CD4-positive, alpha-beta T cell treated with Interferon alpha-2 for 1 hour (primary cell): ENCODE data around the gene BRD3.

Experiments
- DNase-seq, 2 donors: peaks; one replicate each; pipeline ENCODE4 v3.0.0-alpha.2; 2020 to 2022

Gene BRD3

GRCh38 chr9:134035041-134036039, 32.5 kb downstream of the BRD3 start:
- no peak for DNase-seq

DNA sequence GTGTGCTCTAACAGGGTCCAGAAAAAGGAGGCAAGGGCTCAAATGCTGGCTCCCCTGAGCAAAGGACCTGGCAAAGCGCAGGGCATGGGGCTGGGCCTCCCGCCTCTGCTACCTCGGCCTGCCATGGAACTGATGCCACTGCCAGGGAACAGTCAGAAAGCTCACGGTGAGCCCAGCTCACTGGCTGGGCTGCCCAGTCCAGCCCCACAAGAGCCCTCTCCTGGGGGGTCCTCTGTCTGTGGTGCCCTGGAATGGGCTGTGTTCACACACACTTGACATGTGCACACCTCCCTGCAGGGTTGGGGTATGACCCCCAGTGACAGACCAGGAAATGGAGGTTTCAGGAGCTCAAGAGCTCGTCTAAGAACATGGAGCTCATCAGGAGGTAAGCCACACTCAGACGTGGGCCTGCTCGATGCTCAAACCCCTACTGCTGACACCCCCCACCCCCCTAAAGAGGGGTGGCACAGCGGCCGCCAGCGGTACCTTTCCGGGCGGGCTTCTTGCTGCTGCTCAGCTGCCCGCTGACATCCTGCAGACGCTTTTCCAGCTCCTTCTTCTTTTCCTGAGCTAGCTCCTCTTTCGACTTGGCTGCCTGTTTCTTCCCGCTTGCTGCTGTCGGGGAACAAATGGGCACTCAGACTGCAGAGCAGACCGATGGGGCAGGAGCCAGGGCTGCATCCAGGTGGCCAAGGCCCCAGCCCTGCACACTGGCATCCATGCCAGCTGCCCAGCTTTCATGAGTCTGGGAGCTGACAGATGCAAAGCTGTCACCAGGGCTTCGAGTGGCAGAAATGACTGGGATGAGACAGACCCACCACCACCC, 33.4 kb downstream of the BRD3 start:
- no peak for DNase-seq

DNA sequence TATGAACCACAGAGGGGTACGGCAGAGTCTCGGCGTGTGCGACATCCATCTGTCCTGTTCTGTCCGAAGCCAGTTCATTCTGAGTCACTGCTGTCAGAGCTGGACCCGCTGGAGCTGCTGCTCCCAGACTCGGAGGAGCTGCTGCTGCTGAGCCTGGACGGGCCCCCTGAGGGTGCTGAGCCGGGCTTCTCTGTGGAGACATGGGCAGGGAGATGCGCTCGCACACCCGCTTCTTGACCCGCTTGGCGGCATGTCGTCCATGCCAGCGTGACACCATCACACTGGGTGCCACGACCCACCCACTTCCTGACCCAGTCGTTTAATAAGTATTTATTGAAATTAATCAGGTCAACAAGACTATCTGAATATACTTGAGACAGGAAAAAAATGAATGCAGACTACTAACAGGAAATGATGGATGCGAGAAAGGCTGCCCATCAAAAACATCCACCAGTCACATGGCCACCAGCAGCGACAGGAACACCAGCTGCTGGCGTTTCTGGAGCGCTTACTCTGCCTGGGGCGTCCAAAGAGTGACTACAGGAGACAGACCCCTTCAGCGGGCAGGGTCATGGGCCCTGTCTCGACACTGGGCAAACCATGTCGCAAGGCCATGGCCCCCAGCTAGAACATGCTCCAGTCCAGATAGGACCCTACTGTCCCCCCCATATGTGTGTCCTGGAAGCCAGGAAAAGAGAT, 34.2 kb downstream of the BRD3 start:
- DNase-seq: no peak

DNA sequence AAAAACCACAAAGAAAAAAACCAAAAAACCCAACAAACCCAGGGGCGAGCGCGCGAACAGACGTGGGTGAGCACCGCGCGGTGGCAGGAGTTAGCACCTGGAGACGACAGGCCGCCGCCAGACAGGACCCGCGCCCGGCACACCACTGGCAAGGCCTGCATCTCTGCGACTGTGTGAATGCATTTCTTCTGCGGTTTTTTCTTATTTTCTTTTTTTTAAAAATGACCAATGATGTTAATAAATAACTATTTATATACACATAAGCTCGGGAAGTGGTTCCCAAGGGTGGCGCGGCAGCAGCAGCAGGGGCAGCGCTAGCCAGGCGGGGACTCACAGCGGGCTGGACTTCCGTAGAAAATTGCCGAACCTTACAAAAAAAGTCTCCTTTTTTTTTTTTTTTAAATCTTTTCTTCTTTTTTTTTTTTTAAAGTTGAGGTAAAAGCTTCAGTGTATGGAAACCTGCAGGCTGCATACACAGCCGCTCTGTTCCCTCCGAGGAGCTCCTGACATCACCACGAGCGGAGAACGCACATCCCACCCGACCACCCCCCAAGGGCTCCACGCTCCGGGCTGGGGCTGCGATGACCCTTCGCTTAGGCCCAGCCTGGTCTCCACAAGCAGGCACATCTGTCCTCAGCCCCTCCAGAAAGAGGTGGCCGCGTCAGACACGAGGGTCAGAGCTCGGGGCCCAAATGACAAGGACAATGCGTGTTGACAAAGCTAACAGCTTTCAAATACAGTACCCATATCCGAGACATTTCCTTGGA, 35.2 kb downstream of the BRD3 start:
- DNase-seq: no peak

- DNase-seq: no peak
Measured at GRCh38 chr9:134031783-134032182, 36.0 kb downstream of the BRD3 start.

DNA sequence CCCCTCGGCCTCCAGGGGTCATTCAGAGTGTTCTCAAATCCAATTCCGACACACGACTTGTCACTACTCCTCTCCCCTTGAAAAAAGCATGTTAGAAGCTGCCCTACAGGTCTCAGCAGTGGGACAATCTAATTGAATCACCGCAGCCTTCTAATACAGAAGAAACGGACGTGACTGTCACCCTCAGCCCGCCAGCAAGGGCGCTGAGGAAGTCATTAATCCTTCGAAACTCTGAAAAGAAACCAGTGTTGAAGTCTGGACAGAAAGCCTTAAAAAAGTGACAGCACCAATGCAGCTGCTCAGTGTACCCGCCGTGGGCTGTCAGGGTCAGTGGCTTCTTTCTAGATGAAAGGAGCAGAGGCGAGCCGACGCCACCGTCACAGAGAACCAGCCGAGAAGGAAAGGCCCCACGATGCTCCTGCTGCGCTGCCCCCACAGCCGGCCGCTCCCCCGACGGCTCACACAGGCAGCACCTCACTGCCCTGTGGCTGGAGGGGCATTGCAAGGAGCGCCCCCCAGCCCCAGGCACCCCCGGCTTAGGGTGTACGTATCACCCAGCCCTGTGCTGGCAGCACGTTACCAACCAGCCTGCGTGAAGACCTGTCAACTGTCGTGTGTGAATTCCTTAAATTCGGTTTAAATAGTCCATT, 36.9 kb downstream of the BRD3 start:
- DNase-seq: no peak

DNA sequence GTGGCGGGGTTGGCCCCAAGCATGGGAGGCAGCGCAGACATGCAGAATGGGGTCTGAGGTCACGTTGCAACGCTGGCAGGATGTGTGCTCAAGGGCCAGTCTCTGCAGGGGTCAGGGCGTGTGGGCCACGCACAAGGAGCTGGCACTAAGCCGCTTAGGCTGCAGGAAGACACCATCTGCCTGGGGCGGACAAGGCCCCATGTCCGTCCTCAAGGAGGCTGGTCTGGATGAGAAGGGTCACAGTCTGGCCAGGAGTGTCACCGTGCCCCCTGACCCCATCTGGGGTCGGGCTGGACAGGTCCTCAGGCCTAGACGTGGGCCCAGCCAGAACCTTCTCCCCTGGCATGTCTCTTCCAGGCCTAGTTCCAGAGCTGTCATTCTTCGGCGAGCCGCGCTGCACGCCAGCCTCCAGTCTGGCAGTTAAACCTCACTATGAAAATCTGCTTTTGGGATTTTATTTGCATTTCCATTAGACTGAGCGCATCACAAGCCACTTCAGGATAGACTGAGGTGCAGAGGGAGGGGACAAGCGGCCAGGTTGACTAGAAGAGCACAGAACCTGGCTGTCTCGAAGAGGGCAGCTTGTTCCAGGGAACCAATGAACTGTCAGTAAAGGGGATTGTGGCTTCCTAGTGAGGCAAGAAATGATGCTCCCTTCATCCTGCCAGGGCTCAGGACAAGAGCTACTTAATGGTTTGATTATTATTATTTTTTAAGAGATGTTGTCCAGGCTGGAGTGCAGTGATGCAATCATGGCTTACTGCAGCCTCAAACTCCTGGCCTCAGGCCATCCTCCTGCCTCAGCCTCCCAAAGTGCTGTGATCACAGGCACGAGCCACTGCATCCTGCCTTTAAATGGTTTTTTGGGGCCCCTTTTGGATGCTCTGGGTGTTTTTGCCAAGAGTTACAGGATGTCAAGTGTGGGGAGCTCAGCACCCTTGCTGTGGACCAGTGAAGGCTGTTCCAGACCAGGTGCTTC, 38.3 kb downstream of the BRD3 start:
- no peak for DNase-seq

DNA sequence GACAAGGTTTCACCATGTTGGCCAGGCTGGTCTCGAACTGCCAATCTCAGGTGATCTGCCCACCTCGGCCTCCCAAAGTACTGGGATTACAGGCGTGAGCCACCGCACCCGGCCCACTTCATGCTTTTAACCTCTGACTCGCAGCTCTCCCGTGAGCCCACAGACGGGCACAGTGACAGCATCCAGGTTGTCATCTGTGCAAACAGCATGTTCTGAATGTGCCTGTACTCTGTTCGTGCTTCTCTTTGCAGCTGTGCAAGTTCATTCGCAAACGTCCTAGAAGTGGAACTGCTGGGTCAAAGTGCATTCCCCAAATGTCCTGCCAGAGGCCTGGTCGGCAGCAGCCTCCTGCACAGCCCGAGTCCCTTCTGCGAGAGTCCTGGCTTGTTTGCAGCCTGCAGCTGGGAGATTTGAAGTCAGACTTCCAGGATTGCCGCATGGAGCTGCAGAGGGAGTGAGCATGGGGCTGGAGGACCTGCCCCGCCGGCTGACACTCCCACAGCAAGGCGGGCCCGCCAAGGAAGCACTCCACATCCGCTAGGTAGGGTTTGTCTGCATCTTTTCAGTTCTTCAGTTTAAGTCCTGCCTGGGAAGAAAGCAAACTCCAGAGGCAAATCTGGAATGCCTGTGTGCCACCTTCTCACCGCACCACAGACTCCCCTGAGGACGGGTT, 39.1 kb downstream of the BRD3 start:
- no peak for DNase-seq

GRCh38 chr9:134028076-134028475, 39.8 kb downstream of the BRD3 start:
- no peak for DNase-seq

DNA sequence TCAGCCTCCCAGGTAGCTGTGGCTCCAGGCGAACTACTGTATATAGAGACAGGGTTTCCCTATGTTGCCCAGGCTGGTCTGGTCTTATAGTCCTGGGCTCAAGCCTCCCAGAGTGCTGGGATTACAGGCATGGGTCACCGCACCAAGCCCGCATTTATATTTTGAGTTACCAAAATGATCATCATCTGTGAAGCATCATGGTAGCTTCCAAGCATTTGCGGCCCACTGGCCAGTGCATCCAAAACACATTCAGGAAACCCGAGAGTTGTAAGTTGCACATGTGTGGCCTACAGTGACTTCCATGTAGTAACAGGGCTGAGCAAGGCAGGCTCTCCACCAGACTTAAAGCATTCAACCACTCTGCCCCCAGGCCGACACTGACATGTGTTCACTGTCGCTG, 40.3 kb downstream of the BRD3 start:
- no peak for DNase-seq

DNA sequence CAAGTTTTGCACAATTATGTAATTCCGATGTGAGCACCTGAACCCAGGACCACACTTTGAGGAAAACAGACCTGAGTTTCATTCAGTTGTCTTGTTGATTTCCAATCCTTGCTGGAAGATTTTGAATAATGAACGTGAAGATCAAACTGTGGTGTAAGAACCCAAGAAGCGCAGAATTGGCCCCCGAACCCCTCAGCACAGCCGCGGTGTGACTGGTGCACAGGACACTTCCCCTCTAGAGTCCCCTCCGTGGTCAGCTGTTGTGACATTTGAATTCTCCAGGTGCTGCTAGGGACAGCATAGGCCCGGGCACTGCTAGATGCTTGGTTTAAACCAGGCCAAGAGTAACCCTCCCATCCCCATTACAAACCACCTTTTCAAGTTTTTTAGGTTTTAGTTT, 40.8 kb downstream of the BRD3 start:
- DNase-seq: no peak

GRCh38 chr9:134026581-134026980, 41.2 kb downstream of the BRD3 start:
- no peak for DNase-seq

- peak; percentile 28 to 46 for DNase-seq
Measured at GRCh38 chr9:134025606-134026541, 42.0 kb downstream of the BRD3 start.

- peak; percentile 95 to 96 for DNase-seq
Measured at GRCh38 chr9:134024828-134025605, 42.8 kb downstream of the BRD3 start, which contains the start of gene BRD3OS. BRD3OS (plus strand) TSS chr9:134025481; CDS start chr9:134026748, 1,267 bp downstream.

GRCh38 chr9:134024214-134024792, 43.5 kb downstream of the BRD3 start:
- no peak for DNase-seq

DNA sequence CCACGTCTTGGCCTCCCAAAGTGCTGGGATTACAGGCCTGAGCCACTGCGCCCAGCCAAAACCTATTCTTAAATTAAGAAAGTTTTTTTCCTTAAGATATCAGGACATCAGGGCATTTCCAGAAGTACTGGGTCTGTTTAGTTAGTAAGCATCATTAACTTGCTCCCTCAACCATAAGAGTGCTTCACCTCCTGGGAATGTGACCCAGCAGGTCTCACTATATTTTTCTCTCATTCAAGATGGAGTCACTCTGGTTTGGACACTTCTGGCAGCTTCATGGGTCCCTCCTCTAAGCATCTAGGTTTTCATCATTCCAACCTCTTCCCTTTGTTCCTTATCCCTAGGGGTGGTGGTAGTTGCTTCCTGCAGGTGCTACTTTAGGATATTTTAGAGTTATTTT, 52.9 kb downstream of the BRD3 start:
- DNase-seq: no peak

DNA sequence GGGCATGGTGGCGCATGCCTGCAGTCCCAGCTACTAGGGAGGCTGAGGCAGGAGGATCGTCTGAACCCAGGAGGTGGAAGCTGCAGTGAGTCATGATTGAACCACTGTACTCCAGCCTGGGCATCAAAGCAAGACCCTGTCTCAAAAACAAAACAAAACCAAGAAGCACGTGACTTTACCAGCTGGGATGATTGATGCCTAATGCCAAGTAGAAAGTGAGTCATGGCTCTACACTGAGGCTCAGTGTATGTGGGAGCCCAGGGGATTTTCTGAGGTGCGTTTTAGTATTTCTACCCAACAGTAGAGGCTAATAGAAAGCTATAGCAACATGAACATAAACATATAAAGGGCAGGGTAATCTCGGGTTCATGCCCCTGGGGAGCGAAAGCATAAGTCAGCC, 56.4 kb downstream of the BRD3 start:
- no peak for DNase-seq
